ENCODE measurements around the gene SFN.

The SFN gene

DNA sequence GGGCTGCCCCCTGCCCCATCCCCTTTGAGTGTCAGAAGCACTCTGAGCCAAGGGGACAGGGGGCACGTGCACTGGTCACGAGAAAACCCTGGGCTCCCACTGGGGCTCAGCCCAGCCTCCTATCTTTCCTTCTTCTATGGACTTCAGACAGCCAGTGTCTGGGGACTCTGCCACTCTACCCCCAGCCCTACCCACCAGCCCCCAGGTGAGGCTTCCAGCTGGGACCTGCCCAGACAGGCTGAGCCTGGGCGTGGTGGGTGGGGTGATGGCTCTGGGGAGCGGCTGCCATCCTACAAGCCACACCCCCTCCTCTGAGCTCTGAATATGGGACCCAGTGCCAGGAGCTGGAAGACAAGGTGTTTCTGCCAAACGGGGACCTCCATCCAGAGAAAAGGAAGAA is 8.0 kb upstream of the SFN start:
- peaks cover 24 to 36% of the 10 kb centered on the region in 2 donors for H3K4me1 ChIP-seq (ENCODE audit: control insufficient read depth in 2 of 2, insufficient read depth in 2 of 2, low read length in 2 of 2)
- H3K9me3 ChIP-seq (ENCODE audit: control insufficient read depth in 2 of 2, low read length in 2 of 2): no peaks in the 10 kb centered on the region
- H3K27me3 ChIP-seq (ENCODE audit: control insufficient read depth in 2 of 2, insufficient read depth in 2 of 2, low read length in 2 of 2): no peaks in the 10 kb centered on the region
- H3K36me3 ChIP-seq (ENCODE audit: control insufficient read depth in 2 of 2, insufficient read depth in 2 of 2, low read length in 2 of 2): peaks cover 33 to 45% of the 10 kb centered on the region in 2 donors
- peak overlapping the region in 1 of 2 donors; percentile 16 for H3K9ac ChIP-seq (ENCODE audit: low read depth in 1 of 2, low read length in 2 of 2)
- H3K4me3 ChIP-seq (ENCODE audit: low read length in 2 of 2): no peak overlapping the region
- H3K27ac ChIP-seq (ENCODE audit: low read depth in 2 of 2, low read length in 2 of 2): peak overlapping the region; percentile 56 to 70

GRCh38 chr1:26855636-26856035 is 7.3 kb upstream of the SFN start:
- H3K27ac ChIP-seq (ENCODE audit: low read depth in 2 of 2, low read length in 2 of 2): peak overlapping the region; percentile 43 to 70
- H3K9ac ChIP-seq (ENCODE audit: low read depth in 1 of 2, low read length in 2 of 2): peak overlapping the region in 1 of 2 donors; percentile 16

DNA sequence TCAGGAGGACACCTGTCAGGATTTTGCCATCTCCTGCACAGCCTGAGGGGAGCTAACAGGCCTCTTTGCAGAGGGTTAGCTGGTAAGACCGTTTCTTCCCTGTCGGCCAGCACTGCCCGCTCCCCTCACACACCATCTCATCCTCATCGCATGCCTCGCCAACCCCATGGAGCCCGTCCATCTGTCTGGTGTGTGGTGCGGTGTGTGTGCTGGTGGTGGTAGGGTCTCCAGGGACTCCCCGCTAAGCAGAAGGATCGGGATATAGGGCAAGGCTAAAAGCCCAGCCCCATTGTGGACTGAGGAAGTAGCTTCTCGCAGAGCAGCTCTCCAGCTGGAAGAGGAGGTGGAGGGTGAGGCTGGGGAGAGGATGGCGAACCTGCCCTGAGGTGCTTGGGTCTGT is 6.8 kb upstream of the SFN start:
- Histone ChIP-seq H3K9ac (ENCODE audit: low read depth in 1 of 2, low read length in 2 of 2) (no peak overlapping the region), H3K4me3 (ENCODE audit: low read length in 2 of 2) (no peak overlapping the region), H3K27me3 (ENCODE audit: control insufficient read depth in 2 of 2, insufficient read depth in 2 of 2, low read length in 2 of 2) (no peaks in the 10 kb centered on the region), H3K4me1 (ENCODE audit: control insufficient read depth in 2 of 2, insufficient read depth in 2 of 2, low read length in 2 of 2) (peaks cover 17 to 28% of the 10 kb centered on the region in 2 donors), H3K27ac (ENCODE audit: low read depth in 2 of 2, low read length in 2 of 2) (no peak overlapping the region), H3K9me3 (ENCODE audit: control insufficient read depth in 2 of 2, low read length in 2 of 2) (no peaks in the 10 kb centered on the region), H3K36me3 (ENCODE audit: control insufficient read depth in 2 of 2, insufficient read depth in 2 of 2, low read length in 2 of 2) (peaks cover 23 to 32% of the 10 kb centered on the region in 2 donors)

More at GRCh38 chr1:26855636-26856035, 7.3 kb upstream of the SFN start:
- Histone ChIP-seq H3K4me1 (ENCODE audit: control insufficient read depth in 2 of 2, insufficient read depth in 2 of 2, low read length in 2 of 2) (peaks cover 18 to 29% of the 10 kb centered on the region in 2 donors), H3K27me3 (ENCODE audit: control insufficient read depth in 2 of 2, insufficient read depth in 2 of 2, low read length in 2 of 2) (no peaks in the 10 kb centered on the region), H3K4me3 (ENCODE audit: low read length in 2 of 2) (no peak overlapping the region), H3K9me3 (ENCODE audit: control insufficient read depth in 2 of 2, low read length in 2 of 2) (no peaks in the 10 kb centered on the region), H3K36me3 (ENCODE audit: control insufficient read depth in 2 of 2, insufficient read depth in 2 of 2, low read length in 2 of 2) (peaks cover 28 to 38% of the 10 kb centered on the region in 2 donors)

- H3K4me1 ChIP-seq (ENCODE audit: control insufficient read depth in 2 of 2, insufficient read depth in 2 of 2, low read length in 2 of 2): peaks cover 18 to 34% of the 10 kb centered on the region in 2 donors
- no peak overlapping the region for H3K4me3 ChIP-seq (ENCODE audit: low read length in 2 of 2)
- no peaks in the 10 kb centered on the region for H3K27me3 ChIP-seq (ENCODE audit: control insufficient read depth in 2 of 2, insufficient read depth in 2 of 2, low read length in 2 of 2)
- no peaks in the 10 kb centered on the region for H3K9me3 ChIP-seq (ENCODE audit: control insufficient read depth in 2 of 2, low read length in 2 of 2)
- H3K36me3 ChIP-seq (ENCODE audit: control insufficient read depth in 2 of 2, insufficient read depth in 2 of 2, low read length in 2 of 2): peaks cover 16 to 25% of the 10 kb centered on the region in 2 donors
- H3K27ac ChIP-seq (ENCODE audit: low read depth in 2 of 2, low read length in 2 of 2): no peak overlapping the region
- no peak overlapping the region for H3K9ac ChIP-seq (ENCODE audit: low read depth in 1 of 2, low read length in 2 of 2)
Measured at GRCh38 chr1:26856604-26857469, 6.1 kb upstream of the SFN start.

DNA sequence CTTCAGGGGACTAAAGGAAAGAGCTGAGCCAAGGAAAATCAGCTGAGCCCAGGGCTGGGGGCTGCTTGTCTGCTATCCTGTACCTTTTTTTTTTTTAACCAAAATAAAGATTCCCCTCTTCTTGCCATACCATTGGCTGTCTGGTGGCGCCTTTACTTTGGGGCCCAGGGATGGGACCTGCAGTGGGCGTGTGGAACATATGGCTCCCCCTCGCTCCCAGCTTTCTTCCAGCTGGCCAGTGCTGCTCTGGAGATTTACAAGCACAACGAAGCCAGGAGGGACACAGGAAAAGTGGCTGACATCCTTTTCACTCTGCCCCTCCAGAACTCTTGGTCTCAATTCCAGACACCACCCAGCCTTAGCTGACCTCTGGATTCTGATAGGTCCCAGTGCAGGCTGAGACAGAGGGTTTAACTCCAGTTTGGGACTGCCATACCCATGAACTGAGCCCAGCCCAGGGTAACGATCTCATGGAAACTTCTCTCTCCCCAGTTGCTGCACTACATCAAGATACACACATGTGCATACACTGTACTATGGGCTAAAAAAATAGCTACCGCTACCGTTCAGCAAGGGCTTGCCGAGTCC is 5.4 kb upstream of the SFN start:
- no peak overlapping the region for H3K9ac ChIP-seq (ENCODE audit: low read depth in 1 of 2, low read length in 2 of 2)
- H3K9me3 ChIP-seq (ENCODE audit: control insufficient read depth in 2 of 2, low read length in 2 of 2): no peaks in the 10 kb centered on the region
- H3K4me1 ChIP-seq (ENCODE audit: control insufficient read depth in 2 of 2, insufficient read depth in 2 of 2, low read length in 2 of 2): peaks cover 21 to 41% of the 10 kb centered on the region in 2 donors
- H3K27ac ChIP-seq (ENCODE audit: low read depth in 2 of 2, low read length in 2 of 2): no peak overlapping the region
- H3K27me3 ChIP-seq (ENCODE audit: control insufficient read depth in 2 of 2, insufficient read depth in 2 of 2, low read length in 2 of 2): no peaks in the 10 kb centered on the region
- no peak overlapping the region for H3K4me3 ChIP-seq (ENCODE audit: low read length in 2 of 2)
- H3K36me3 ChIP-seq (ENCODE audit: control insufficient read depth in 2 of 2, insufficient read depth in 2 of 2, low read length in 2 of 2): peaks cover 9 to 18% of the 10 kb centered on the region in 2 donors

GRCh38 chr1:26858160-26858559 is 4.8 kb upstream of the SFN start:
- Histone ChIP-seq H3K9me3 (ENCODE audit: control insufficient read depth in 2 of 2, low read length in 2 of 2) (no peaks in the 10 kb centered on the region), H3K27ac (ENCODE audit: low read depth in 2 of 2, low read length in 2 of 2) (no peak overlapping the region), H3K36me3 (ENCODE audit: control insufficient read depth in 2 of 2, insufficient read depth in 2 of 2, low read length in 2 of 2) (peaks cover 7 to 15% of the 10 kb centered on the region in 2 donors), H3K27me3 (ENCODE audit: control insufficient read depth in 2 of 2, insufficient read depth in 2 of 2, low read length in 2 of 2) (no peaks in the 10 kb centered on the region), H3K9ac (ENCODE audit: low read depth in 1 of 2, low read length in 2 of 2) (no peak overlapping the region), H3K4me3 (ENCODE audit: low read length in 2 of 2) (no peak overlapping the region), H3K4me1 (ENCODE audit: control insufficient read depth in 2 of 2, insufficient read depth in 2 of 2, low read length in 2 of 2) (peaks cover 22 to 40% of the 10 kb centered on the region in 2 donors)

GRCh38 chr1:26858891-26859640 is 3.9 kb upstream of the SFN start:
- Histone ChIP-seq H3K4me3 (ENCODE audit: low read length in 2 of 2) (no peak overlapping the region), H3K4me1 (ENCODE audit: control insufficient read depth in 2 of 2, insufficient read depth in 2 of 2, low read length in 2 of 2) (peaks cover 24 to 35% of the 10 kb centered on the region in 2 donors), H3K27ac (ENCODE audit: low read depth in 2 of 2, low read length in 2 of 2) (no peak overlapping the region), H3K27me3 (ENCODE audit: control insufficient read depth in 2 of 2, insufficient read depth in 2 of 2, low read length in 2 of 2) (no peaks in the 10 kb centered on the region), H3K9ac (ENCODE audit: low read depth in 1 of 2, low read length in 2 of 2) (no peak overlapping the region), H3K9me3 (ENCODE audit: control insufficient read depth in 2 of 2, low read length in 2 of 2) (no peaks in the 10 kb centered on the region), H3K36me3 (ENCODE audit: control insufficient read depth in 2 of 2, insufficient read depth in 2 of 2, low read length in 2 of 2) (peaks cover 0 to 9% of the 10 kb centered on the region in 2 donors)

DNA sequence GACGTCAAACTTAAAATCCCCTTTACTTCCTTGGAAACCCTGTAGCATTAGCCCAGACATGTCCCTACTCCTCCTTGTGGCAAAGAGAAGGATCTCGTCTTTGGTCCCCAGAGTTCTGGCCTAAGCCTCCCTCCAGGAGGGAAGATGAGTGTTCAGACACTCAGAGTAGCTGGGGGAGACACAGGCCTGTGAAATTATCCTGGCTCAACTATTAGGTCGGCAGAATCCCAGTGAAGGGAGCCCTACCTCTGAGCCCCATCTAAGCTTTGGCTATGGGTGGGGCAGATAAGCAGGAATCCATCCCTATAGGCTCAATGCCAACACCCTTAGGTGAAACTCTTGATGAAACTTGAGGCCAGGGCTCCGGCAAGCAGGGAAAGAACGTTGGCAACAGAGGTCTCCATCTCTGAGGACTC is 1.7 kb upstream of the SFN start:
- H3K4me3 ChIP-seq (ENCODE audit: low read length in 2 of 2): no peak overlapping the region
- H3K9me3 ChIP-seq (ENCODE audit: control insufficient read depth in 2 of 2, low read length in 2 of 2): no peaks in the 10 kb centered on the region
- H3K9ac ChIP-seq (ENCODE audit: low read depth in 1 of 2, low read length in 2 of 2): no peak overlapping the region
- H3K4me1 ChIP-seq (ENCODE audit: control insufficient read depth in 2 of 2, insufficient read depth in 2 of 2, low read length in 2 of 2): peaks cover 11 to 21% of the 10 kb centered on the region in 2 donors
- H3K36me3 ChIP-seq (ENCODE audit: control insufficient read depth in 2 of 2, insufficient read depth in 2 of 2, low read length in 2 of 2): peaks cover 0 to 2% of the 10 kb centered on the region in 2 donors
- peak overlapping the region in 1 of 2 donors; percentile 84 for H3K27ac ChIP-seq (ENCODE audit: low read depth in 2 of 2, low read length in 2 of 2)
- H3K27me3 ChIP-seq (ENCODE audit: control insufficient read depth in 2 of 2, insufficient read depth in 2 of 2, low read length in 2 of 2): no peaks in the 10 kb centered on the region

DNA sequence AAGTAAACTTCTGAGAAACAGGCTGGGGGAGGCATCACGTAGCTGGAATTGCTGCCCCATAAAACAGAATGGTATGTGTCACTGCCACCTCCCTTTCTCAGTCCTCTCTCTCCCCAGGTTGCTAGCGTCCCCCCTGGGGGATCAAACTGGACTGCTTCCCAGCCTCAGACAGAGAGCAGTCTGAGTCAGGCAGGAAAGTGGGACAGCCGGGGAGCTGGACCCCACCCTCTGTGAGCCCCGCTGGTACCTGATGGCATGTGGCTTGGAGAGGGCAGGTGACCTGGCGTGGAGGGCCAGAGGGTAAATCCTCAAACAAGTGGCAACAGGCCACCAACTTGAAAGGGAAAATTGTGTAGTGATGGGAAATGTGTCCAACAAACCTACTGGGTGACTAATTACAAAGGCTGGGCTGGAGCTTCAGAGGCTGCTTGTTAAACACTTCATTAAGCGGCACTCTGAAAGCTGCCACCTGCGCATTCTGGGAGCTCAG is 1.0 kb upstream of the SFN start:
- peaks cover 0 to 1% of the 10 kb centered on the region in 2 donors for H3K36me3 ChIP-seq (ENCODE audit: control insufficient read depth in 2 of 2, insufficient read depth in 2 of 2, low read length in 2 of 2)
- H3K27me3 ChIP-seq (ENCODE audit: control insufficient read depth in 2 of 2, insufficient read depth in 2 of 2, low read length in 2 of 2): no peaks in the 10 kb centered on the region
- peak overlapping the region; percentile 84 to 94 for H3K27ac ChIP-seq (ENCODE audit: low read depth in 2 of 2, low read length in 2 of 2)
- H3K9me3 ChIP-seq (ENCODE audit: control insufficient read depth in 2 of 2, low read length in 2 of 2): no peaks in the 10 kb centered on the region
- peaks cover 11 to 21% of the 10 kb centered on the region in 2 donors for H3K4me1 ChIP-seq (ENCODE audit: control insufficient read depth in 2 of 2, insufficient read depth in 2 of 2, low read length in 2 of 2)
- H3K4me3 ChIP-seq (ENCODE audit: low read length in 2 of 2): no peak overlapping the region
- H3K9ac ChIP-seq (ENCODE audit: low read depth in 1 of 2, low read length in 2 of 2): peak overlapping the region in 1 of 2 donors; percentile 59

All from mucosa of rectum (tissue), 2 donors.